ENCODE measurements around the gene MAEL. TPM values are rescaled to one million over a fixed set of nuclear protein-coding genes. Genes with fewer than 3 reads are reported as not detected.

The MAEL gene
- total and polyA plus RNA-seq, 4 donors, result 0.03 to 0.06 TPM; not detected in 2

- no peak for TF ChIP-seq CTCF (IDR thresholded peaks at IDR 0.05; ENCODE audit: control extremely low read depth, extremely low read depth)
- H3K9ac ChIP-seq (ENCODE audit: insufficient read depth in 1 of 2, low read length in 2 of 2), result no peak overlapping the region
These were observed 75.5 kb downstream of the MAEL start for GRCh38 chr1:167064621-167065020.

GRCh38 chr1:167065471-167065870, 76.4 kb downstream of the MAEL start:
- Histone ChIP-seq H3K9me3 (ENCODE audit: control insufficient read depth in 4 of 4, insufficient read depth in 3 of 4, low read length in 3 of 4) (no peaks in the 10 kb centered on the region), H3K4me3 (no peak overlapping the region), H3K27ac (ENCODE audit: low read depth in 1 of 2, low read length in 1 of 2) (no peak overlapping the region), H3K9ac (ENCODE audit: insufficient read depth in 1 of 2, low read length in 2 of 2) (no peak overlapping the region), H3K27me3 (ENCODE audit: control insufficient read depth in 3 of 3, insufficient read depth in 3 of 3, low read length in 2 of 3) (peaks cover 0 to 5% (median 0%) of the 10 kb centered on the region in 3 donors), H3K36me3 (ENCODE audit: control insufficient read depth in 4 of 4, insufficient read depth in 4 of 4, low read length in 4 of 4) (no peaks in the 10 kb centered on the region), H3K4me1 (ENCODE audit: control insufficient read depth in 5 of 5, insufficient read depth in 5 of 5, low read length in 5 of 5) (no peaks in the 10 kb centered on the region)
- TF ChIP-seq CTCF (IDR thresholded peaks at IDR 0.05; ENCODE audit: control extremely low read depth, extremely low read depth), result no peak
- ATAC-seq (ENCODE audit: insufficient read depth, low FRiP score), result no peak
- DNase-seq, result no peak
- WGBS, 2 donors, result 89 to 95% methylated on average over 8 of the region's 8 CpGs

More at GRCh38 chr1:167064621-167065020, 75.5 kb downstream of the MAEL start:
- peaks cover 0 to 5% (median 0%) of the 10 kb centered on the region in 3 donors for H3K27me3 ChIP-seq (ENCODE audit: control insufficient read depth in 3 of 3, insufficient read depth in 3 of 3, low read length in 2 of 3)
- no peak overlapping the region for H3K27ac ChIP-seq (ENCODE audit: low read depth in 1 of 2, low read length in 1 of 2)
- no peak for ATAC-seq (ENCODE audit: insufficient read depth, low FRiP score)
- H3K9me3 ChIP-seq (ENCODE audit: control insufficient read depth in 4 of 4, insufficient read depth in 3 of 4, low read length in 3 of 4), result no peaks in the 10 kb centered on the region
- no peak for DNase-seq
- H3K4me1 ChIP-seq (ENCODE audit: control insufficient read depth in 5 of 5, insufficient read depth in 5 of 5, low read length in 5 of 5), result no peaks in the 10 kb centered on the region
- 85 to 89% methylated on average over 9 of the region's 9 CpGs for WGBS, 2 donors
- H3K4me3 ChIP-seq, result no peak overlapping the region
- no peaks in the 10 kb centered on the region for H3K36me3 ChIP-seq (ENCODE audit: control insufficient read depth in 4 of 4, insufficient read depth in 4 of 4, low read length in 4 of 4)

GRCh38 chr1:167066333-167067122, 77.4 kb downstream of the MAEL start:
- Histone ChIP-seq H3K27ac (ENCODE audit: low read depth in 1 of 2, low read length in 1 of 2) (no peak overlapping the region), H3K9ac (ENCODE audit: insufficient read depth in 1 of 2, low read length in 2 of 2) (no peak overlapping the region), H3K9me3 (ENCODE audit: control insufficient read depth in 4 of 4, insufficient read depth in 3 of 4, low read length in 3 of 4) (peaks cover 0 to 3% (median 0%) of the 10 kb centered on the region in 4 donors), H3K4me3 (no peak overlapping the region), H3K36me3 (ENCODE audit: control insufficient read depth in 4 of 4, insufficient read depth in 4 of 4, low read length in 4 of 4) (no peaks in the 10 kb centered on the region), H3K27me3 (ENCODE audit: control insufficient read depth in 3 of 3, insufficient read depth in 3 of 3, low read length in 2 of 3) (peaks cover 0 to 5% (median 0%) of the 10 kb centered on the region in 3 donors), H3K4me1 (ENCODE audit: control insufficient read depth in 5 of 5, insufficient read depth in 5 of 5, low read length in 5 of 5) (no peaks in the 10 kb centered on the region)
- DNase-seq (peak; percentile 70 to 81 (median 75)), ATAC-seq (ENCODE audit: insufficient read depth, low FRiP score) (peak; percentile 90)
- peak; percentile 70 for TF ChIP-seq CTCF (IDR thresholded peaks at IDR 0.05; ENCODE audit: control extremely low read depth, extremely low read depth)
- 8 to 9% methylated on average over 30 to 31 of the region's 31 CpGs for WGBS, 2 donors
